ENCODE measurements around the gene CCR5AS.
"Not testable (repeated sequence)": the region's sequence is repeated elsewhere in the genome, so short reads cannot be mapped to it uniquely, and the experiment has no call there.

The CCR5AS gene

DNA sequence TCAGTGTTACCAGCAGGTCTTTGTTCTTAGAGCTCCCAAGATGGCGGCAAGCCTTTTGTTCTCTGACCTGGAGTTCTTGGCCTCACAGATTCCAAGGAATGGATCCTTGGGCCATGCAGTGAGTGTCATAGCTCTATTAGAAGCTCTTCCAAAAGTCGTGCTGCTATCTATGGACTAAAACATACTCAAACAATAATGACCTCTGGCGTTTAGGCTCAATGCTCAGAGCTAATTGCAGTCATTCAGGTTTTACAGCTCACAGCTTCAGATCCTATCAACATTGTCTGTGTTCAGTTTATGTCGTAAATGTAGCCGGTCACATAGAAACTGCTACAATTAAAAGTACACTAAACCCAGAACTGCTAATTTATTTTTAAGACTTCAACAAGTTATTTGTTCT is 22.4 kb upstream of the CCR5AS start:
- DNase-seq (ENCODE audit: low read depth) = no peak

DNA sequence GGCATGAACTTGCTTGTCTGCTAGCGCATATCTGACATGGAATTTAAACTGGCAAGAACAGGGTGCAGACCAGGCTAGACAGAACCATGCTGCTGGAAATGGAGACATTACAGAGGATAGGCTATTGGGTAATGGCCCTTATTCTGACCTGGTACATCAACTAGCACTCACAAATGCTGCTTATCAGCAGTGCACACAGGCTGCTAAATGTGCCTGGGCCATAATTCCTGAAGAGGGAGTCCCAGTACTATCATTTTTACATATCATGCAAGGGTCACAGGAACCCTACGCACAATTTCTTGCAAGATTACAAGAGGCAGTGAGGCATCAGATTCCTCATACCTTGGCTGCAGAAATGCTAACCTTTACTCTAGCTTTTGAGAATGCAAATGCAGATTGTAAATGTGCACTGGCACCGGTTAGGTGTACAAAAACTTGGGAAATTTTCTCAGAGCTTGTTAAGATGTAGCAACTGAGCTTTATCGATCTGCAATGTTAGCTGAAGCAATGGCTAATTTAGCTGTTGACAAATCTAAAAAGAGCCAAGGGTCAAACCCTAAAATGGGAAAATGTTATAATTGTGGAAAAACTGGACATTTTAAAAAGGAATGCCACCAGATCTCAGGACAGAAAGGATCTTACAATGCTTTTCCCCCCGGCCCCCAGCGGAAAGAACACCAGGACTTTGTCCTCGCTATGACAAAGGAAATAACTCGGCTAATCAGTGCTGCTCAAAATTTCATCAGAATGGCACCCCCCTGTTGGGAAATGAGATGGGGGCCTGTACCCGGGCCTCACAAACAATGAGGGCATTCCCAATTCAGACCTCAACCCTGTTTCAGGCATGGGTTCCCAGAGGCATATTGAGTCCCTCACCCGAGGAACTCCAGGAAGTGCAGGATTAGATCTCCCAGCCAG is 21.3 kb upstream of the CCR5AS start:
- DNase-seq (ENCODE audit: low read depth) = no peak

GRCh38 chr3:46427404-46427803 is 20.5 kb upstream of the CCR5AS start:
- not testable (repeated sequence) for DNase-seq (ENCODE audit: low read depth)

GRCh38 chr3:46426476-46426875 is 19.6 kb upstream of the CCR5AS start:
- peak; percentile 36 for DNase-seq (ENCODE audit: low read depth)

DNA sequence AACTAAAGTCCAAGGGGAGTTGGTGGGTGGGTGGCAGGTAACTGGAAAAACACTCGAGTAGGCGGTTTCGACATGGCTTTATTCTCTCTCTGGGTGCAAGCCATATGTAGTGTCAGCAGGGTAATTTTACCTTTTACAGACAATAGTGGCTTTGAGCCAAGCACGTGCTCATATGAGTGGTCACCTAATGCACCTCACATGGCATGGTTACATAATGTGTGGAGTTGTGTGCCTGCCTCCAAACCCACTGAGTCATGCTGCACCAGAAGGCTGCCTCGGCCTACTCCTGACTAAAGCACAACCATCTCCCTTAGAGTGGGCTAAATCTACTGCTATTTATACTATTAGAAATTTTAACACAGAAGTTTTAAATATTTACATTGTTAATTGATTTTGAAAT is 16.7 kb upstream of the CCR5AS start:
- no peak for DNase-seq (ENCODE audit: low read depth)

GRCh38 chr3:46422617-46423016 is 15.8 kb upstream of the CCR5AS start:
- DNase-seq (ENCODE audit: low read depth) = no peak

DNA sequence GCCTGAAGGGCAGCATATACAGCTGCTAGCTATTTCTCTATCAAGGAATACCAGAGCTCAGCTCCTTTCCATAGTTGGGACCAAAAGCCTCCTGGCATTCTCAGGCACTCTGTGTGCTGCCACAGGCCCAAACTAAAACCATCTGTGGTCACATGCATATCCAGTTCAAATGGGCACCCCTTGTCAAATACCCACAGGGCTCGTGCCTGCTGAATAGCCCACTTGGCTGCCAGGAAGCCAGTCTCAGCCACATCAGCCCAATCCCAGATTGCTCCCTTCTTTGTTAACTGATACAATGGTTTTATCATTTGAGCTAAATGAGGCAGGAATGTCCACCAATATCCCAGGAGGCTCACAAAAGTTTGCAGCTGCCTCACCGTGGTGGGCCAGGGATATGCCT is 14.1 kb upstream of the CCR5AS start:
- no peak for DNase-seq (ENCODE audit: low read depth)

DNA sequence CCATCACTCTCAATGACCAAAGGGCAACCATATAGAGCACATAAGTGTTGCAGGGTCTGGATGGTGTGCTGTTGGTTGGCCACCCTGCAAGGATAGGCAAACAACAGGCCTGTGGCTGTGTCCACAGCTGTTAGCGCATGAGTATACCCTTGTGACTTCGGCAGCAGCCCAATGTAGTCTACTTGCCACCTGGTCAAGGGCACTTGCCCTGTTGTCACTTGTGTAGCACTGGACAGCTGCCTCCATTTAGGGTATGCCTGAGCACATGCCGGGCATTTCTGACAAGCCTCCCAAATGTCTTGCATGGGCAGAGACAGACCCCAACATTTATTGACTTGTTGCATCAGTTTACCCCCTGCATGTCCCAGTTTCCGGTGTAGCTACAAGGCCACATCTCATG is 12.9 kb upstream of the CCR5AS start:
- DNase-seq (ENCODE audit: low read depth) = no peak

GRCh38 chr3:46417841-46418611 is 11.2 kb upstream of the CCR5AS start:
- no peak for DNase-seq (ENCODE audit: low read depth)

GRCh38 chr3:46416811-46417510 is 10.1 kb upstream of the CCR5AS start:
- no peak for DNase-seq (ENCODE audit: low read depth)

- no peak for DNase-seq (ENCODE audit: low read depth)
Measured at GRCh38 chr3:46416125-46416810, 9.4 kb upstream of the CCR5AS start.

- no peak for DNase-seq (ENCODE audit: low read depth)
Measured at GRCh38 chr3:46414739-46415138, 7.9 kb upstream of the CCR5AS start.

GRCh38 chr3:46413951-46414350 is 7.1 kb upstream of the CCR5AS start:
- DNase-seq (ENCODE audit: low read depth) = no peak

DNA sequence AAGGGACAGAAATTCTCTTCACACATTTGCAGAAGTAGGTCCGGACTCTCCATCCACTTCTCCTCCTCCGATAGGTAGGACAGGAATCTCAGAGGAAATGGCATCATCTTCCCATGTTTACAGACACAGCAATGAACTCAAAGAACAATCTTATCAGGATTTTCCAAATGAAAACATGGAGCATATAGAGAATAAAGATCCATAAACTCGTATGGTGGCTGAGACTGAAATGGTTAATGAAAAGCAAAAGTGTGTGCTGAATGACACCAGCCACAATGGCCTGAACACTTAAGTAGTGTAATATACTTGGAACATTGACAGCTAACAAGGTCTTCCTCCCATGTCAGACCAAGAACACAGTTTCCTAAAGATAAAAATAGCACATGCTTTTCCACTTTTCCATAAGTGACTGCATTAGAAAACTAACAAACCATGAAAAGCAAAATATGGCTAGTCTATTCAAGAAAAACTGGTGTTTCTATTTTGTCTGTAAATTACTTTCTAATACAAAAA is 6.0 kb upstream of the CCR5AS start:
- DNase-seq (ENCODE audit: low read depth) = no peak

DNA sequence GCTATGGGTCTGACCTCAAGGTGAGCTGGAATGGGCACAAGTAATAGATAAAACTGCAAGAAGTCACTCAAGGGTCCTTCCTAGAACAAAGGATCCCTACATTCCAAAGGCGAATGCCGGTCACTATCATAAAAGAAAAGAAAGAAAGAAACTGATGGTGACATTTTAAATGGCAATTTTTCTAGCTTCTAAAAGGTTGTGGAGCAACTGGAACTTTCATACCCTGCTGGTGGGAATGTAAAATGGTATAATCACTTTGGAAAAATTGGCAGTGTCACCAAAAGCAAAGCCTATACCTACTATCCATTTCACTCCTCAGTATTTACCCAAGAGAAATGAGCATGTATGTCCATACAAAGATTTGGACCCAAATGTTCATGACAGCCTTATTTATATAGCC is 4.4 kb upstream of the CCR5AS start:
- DNase-seq (ENCODE audit: low read depth) = no peak

GRCh38 chr3:46410669-46411068 is 3.8 kb upstream of the CCR5AS start:
- DNase-seq (ENCODE audit: low read depth) = no peak

DNA sequence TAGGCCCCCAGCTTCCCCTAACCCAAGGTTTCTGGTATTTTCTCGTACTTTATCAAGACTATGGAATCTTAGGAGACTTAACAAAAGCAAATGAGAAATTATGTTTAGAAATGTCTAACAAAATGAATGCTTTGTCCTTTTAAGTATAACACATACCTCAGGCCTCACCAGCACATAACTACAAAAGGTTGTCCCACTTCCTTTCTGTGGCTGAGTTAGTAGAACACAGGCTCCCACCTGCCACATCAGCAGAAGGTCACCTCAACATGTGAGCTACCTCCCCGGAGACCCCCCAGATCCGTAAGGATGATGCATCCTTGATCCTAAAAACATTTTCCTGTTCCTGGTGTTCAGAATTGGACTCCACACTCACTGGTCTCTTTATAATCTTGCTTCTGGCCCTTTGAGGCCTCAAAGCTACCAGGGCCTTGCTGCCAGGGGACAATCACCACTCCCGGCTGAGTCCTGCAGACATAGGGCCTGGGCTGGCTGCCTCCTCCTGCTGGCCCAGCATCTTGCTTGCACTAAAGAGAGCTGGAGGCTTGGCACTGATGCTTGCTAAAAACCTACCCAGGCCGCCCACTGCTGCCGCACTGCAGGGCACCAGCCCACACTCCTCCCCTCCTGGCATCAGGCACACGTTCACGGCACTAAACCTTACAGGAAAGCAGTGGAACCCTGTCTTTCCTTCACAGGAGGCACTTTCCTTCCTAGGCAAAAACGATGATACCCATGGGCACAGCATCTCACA is 3.0 kb upstream of the CCR5AS start:
- no peak for DNase-seq (ENCODE audit: low read depth)

GRCh38 chr3:46408853-46409252 is 2.0 kb upstream of the CCR5AS start:
- no peak for DNase-seq (ENCODE audit: low read depth)

GRCh38 chr3:46407970-46408369 is 1.1 kb upstream of the CCR5AS start:
- DNase-seq (ENCODE audit: low read depth) = no peak

DNA sequence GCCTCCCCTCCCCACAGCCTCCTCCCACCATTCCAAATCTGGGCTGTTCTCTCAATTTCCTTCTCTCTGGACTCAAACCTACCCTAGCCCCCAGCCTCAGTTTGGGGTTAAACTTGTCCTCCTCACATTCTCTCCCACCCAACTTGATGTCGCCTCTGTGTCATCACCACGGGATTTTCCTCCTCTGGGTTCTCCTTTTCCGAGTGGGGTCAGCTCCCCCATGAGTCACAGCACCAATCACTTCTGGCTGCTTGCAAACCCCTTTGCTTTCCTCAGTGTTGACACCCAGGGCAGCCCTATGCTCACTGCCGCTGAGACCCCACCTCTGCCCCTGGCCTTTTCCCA is 451 bp downstream of the CCR5AS start:
- DNase-seq (ENCODE audit: low read depth) = no peak

DNA sequence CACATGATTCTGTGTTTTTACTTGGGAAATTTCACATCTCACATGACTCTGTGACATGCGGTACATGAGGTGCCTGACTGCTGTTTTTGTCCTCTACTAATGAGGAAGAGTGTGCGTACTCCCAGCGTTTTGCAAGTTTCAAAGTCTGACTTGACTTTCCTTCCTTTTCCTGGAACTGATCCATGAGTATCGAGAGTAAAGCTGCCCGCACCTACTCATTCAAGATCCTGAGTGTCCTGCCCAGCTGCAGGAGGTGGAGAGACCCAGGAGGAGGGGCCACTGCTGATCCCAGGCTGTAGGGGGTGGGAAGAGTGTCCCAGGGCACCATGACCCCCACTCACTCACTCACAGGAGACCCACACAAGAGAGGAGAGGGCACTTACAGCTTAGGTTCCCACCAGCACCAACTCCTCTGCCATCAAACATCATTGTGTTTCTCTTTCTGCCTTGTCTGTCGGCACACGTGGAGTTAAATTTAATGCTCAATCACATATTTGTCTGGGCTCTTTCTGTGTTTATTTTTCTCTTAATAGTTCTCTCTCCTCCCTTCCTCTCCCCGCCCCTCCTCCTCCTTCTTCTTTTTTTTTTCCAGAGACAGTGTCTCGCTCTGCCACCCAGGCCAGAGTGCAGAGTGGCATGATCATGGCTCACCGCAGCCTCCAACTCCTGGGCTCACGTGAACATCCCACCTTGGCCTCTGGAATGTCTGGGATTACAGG is 1.4 kb downstream of the CCR5AS start:
- no peak for DNase-seq (ENCODE audit: low read depth)
